ENCODE data around the gene ANKRD44.
A peak's percentile ranks its signal among the peaks of the same experiment; 100 is the strongest.
"Not testable (repeated sequence)": the region's sequence is repeated elsewhere in the genome, so short reads cannot be mapped to it uniquely, and the experiment has no call there.

ANKRD44 gene

DNA sequence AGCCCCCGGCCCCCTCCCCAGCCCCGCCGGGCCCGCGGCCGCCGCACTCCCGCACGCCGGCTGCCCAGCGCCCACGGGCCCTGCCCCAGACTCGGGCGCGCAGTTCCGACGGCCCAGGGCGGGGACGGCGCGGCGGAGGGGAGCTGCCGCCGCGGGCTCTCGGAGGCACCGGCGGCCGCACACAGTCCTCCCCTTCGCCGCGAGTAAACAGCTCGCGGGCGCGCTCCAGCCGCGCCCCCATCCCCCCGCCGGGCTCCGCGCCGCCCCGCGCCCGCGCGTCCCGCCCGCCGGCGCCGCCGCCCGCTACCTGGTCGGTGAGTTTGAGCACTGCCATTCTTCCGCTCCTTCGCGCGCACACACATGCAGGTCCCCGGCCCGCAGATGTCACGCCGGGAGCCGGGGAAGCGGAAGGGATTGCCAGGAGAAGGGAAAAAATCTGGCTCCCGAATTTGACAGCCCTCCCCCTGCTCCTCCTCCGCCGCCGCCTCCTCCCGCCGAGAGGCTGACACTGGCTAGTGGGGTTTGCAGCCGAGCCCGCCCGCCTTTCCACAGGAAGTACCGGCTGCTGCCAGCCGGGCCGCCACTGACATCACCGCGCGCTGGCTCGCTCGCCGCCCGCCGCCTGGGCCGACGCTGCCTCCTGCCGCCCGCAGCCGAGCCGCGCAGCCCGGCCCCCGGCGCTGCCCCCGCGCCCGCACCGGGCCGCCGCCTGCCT is at the start of gene ANKRD44:
Gene ANKRD44 (minus strand): TSS at position 510 of the 715 bp plus-strand sequence. CDS start 176 bp downstream, at position 334.
- peak; percentile 79 for DNase-seq (ENCODE audit: low read depth)

GRCh38 chr2:197359859-197360258 is 49.3 kb upstream of the ANKRD44 start:
- DNase-seq (ENCODE audit: low read depth) = no peak

DNA sequence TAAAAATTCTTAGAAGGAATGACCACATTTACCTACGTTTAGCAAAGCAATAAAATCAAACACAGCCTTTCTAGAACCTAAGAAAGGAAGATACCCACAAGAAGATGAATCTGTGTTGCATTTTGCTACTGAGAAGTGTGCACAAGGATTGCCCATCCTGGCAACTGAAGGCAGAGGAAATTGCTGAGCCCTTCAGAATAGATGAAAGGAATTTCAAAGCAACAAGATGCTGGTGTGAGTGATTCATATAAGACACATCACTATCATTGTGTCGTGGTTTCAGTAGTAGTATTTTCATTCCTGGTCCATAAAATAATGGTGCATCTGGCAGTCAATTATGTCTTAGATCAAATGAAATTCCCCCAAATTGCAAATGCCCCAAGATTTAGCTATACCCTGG is 48.4 kb upstream of the ANKRD44 start:
- DNase-seq (ENCODE audit: low read depth) = no peak

DNA sequence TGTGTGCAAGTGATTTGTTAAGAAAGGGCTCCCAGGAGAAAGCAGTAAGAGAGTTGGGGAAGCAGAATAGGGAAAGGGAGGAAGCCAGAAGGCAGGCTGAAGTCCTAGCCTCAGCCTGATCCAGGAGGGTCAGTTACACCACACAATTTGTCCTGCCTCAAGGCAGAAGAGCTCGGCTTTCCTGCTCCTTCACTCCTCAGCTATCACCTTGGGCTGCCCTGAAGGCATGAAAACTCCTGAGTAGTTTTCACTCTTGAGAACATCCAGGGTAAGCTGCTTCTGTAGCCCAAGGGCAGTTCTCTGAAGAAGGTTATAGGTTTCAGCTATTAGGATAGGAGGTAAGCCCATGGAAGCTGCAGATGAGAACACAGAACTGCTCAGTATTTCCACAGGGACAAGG is 47.4 kb upstream of the ANKRD44 start:
- DNase-seq (ENCODE audit: low read depth) = no peak

- DNase-seq (ENCODE audit: low read depth) = no peak
These were observed 45.6 kb upstream of the ANKRD44 start for GRCh38 chr2:197356136-197356535.

DNA sequence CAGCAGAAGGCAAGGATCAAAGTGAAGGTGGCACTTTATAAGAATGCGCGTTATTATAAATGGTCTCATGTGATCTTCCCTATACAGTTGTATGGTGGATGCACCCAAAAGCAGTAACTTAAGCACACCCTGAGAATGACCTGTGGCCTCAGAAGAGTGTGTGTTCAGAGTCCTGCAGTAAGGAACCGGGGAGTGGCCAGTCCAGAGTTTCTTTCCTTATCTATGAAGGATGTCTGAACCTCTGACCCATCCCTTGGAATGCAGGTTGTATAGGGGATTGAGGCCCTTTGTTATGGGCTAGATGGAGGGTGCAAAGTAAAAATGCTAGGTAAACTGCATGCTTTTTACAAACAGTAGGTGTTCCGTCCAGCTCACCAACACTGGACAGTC is 43.6 kb upstream of the ANKRD44 start:
- DNase-seq (ENCODE audit: low read depth) = no peak

GRCh38 chr2:197353393-197354168 is 43.0 kb upstream of the ANKRD44 start:
- no peak for DNase-seq (ENCODE audit: low read depth)

DNA sequence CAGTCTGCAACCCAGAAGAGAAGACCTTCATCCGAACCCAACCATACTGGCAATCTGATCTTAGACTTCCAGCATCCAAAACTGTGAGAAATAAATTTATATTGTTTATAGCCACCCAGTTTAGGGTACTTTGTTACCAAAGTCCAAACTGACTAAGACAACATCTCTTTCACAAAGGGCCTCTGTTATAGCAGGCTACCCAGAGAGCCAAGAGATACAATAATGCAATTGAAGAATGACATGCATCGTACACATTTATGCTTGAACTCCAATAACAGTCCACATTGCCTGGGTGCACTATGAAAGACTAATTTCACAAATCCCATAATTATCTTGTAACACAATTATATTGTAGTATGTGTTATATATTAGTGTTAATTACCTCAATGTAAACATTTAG is 39.1 kb upstream of the ANKRD44 start:
- no peak for DNase-seq (ENCODE audit: low read depth)

DNA sequence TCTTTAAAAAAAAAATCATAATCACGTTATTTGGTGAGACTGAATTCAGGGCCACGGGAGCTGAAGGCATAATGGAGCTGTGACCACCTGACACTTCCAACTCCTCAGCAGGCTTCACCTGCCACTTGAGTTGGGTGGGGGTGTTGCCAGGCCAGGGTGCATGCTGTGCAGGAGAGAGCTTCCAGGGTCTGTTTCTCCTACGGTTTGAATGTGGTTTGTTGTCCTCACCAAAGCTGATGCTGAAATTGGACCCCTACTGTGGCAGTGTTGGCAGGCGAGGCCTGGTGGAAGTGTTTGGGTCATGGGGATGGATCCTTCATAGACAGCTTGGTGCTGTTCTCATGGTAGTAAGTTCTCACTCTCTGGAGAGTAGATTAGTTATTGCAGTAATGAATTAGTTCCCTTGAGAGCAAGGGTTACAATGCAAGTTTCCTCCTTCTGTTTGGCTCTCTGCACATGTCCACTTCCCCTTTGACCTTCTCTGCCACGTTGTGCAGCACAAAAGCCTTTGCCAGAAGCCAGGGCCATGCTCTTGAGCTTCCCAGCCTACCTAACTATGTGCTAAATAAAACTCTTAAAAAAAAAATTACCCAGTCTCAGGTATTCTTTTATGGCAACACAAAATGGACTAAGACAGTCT is 38.3 kb upstream of the ANKRD44 start:
- DNase-seq (ENCODE audit: low read depth) = no peak

DNA sequence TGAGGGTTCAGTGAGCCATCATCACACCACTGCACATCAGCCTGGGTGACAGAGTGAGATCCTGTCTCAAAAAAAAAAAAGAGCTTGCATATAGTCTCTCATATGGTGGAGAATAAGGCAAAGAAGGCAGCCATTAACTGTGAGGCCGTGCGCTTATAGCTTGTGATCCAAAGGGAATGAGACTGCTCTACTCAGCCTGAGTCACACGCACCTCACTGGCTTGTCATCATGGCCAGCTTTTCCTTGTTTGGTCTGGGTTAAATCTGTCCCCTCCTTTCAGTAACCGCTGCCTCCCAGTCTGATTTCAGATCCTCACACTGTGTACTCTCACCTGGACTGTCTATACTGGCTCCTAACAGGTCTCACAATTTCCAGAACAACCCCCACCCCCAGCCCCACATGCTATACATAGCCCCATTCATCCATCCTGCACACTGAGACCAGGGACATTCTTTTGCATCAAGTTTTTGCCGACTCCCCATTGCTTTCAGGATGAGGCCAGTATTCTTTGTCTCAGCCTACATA is 35.3 kb upstream of the ANKRD44 start:
- DNase-seq (ENCODE audit: low read depth) = no peak

DNA sequence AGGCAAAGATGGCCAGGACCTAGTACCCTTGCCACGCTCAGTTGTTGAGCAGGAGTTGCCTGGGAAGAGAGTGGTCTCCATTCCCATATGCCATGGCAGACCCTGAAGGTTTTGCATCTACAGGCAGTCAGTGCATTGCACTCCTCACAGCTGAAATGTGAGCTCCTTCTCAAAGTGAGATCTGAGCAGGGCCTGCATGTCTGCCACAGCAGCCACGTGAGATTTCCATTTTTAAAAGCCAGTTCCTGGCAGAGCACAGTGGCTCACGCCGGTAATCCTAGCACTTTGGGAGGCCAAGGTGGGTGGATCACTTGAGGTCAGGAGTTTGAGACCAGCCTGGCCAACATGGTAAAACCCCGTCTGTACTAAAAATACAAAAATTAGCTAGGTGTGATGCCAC is 33.4 kb upstream of the ANKRD44 start:
- not testable (repeated sequence) for DNase-seq (ENCODE audit: low read depth)

DNA sequence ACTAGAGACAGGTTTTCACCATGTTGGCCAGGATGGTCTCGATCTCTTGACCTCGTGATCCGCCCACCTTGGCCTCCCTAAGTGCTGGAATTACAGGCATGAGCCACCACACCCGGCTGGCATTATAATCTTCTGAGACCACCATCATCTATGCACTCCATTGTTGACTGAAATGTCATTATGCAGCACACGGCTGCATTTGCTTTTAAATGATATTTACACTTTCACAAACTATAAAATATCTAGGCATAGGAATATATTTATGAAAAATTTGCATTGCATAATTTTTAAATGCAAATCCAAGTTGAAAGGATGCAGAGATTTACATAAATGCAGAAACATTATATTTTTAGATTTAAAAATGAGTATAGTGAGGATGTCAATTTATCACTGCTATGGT is 30.0 kb upstream of the ANKRD44 start:
- DNase-seq (ENCODE audit: low read depth) = no peak

- DNase-seq (ENCODE audit: low read depth) = no peak
These were observed 29.1 kb upstream of the ANKRD44 start for GRCh38 chr2:197339496-197340220.

GRCh38 chr2:197339016-197339415 is 28.4 kb upstream of the ANKRD44 start:
- no peak for DNase-seq (ENCODE audit: low read depth)

DNA sequence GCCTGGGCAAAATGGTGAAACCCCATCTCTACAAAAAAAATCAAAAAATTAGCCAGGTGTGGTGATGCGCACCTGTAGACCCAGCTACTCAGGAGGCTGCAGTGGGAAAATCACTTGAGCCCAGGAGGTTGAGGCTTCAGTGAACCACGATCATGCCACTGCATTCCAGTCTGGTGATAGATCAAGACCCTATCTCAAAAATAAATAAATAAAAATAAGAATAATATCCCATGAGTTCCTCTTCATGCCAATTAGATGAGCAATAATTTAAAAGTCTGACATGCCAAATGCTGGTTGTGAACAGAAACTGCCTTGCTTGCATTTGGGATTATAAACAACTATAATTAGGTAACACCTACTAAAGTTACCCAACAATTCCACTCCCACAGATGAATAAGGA is 22.1 kb upstream of the ANKRD44 start:
- DNase-seq (ENCODE audit: low read depth) = no peak

- DNase-seq (ENCODE audit: low read depth) = no peak
These were observed 17.9 kb upstream of the ANKRD44 start for GRCh38 chr2:197328461-197328860.

DNA sequence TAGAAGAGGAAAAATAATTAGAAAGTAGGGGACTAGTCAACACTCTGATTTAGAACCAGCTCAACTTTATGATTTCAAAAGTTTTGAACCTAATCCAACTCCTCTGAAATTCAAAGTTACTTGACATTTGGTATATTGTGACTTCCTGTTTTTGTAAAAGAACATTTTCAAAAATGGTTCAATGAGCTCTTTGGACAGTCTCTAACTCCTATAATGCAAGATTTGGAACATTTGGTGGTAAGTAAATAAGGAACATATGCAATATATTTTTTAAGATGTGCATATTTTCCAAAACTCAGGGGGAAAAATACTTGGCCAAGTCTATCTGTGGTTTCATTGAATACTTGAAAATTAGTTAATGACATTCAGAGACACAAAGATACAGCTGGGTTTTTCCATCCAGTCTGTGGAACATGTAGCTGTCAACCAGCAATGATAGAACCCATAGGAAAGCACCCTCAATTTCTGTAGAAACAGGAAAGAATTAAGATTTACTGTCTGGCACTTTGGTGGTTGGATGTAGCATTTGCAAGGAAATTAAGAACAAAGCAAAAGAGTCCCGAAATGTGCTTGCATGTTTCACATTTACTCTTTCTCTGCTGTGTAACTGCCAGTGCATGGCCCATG is 17.0 kb upstream of the ANKRD44 start:
- no peak for DNase-seq (ENCODE audit: low read depth)

- no peak for DNase-seq (ENCODE audit: low read depth)
These were observed 16.5 kb upstream of the ANKRD44 start for GRCh38 chr2:197327073-197327471.

DNA sequence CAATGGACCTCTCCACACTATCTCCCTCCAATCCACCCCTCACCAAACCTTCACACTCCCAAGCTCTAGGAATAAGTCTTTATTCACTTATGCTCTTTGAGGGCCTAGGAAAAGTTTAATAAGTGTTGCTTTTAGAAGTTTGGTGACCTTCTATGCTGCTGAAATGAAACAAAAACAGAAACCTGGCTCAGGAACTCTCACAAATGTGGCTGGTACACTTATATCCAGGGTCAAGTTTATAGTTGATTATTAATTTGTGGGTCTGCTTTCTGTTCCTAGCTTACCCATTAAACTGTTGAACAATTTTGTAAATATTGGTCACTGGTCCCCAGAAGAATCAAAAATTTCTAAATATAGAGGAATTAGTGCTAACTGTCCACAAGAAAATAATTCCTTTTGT is 14.2 kb upstream of the ANKRD44 start:
- DNase-seq (ENCODE audit: low read depth) = no peak

DNA sequence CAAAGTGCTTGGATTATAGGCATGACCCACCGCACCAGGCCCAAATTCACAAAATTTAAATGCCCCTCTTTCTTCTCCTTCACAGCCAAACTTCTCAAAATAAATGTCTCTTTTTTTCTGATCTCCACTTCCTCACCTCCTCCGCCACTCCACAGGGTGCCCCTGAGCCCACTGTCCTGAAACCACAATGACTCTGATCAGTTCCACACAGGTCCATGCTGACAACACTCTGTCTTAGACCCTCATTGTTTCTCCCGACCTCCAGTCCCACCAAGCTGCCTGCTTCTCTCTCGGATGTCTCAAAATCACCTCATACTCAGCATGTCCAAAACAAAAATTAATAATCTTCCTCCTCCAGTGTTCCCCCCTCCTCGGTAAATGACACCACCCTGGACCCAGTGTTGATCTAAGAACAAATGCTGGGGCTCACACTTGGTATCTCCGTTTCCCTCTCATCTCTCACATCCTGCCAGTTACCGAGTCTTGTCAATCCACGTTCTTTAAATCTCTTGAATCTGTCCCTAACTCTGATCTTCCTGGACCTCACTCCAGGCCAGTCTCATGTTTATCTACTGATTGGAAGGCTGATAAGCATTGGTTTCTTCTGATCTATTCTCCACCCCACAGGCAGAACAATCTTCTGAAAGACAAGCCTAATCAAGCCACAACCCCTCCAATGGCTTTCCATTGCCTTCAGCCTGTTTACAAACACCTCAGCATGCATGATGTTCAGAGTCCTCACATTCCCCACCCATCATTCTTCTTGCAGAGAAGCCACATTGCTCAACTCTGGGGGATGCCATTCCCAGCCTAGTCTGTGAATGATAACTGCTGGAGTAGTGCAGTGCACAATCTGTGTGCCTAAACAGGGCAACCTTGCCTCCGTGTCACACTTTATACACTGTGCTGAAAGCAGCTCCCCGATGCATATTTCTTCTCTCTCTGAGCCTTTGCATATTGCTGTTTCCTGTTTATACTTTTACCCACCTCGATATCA is 12.4 kb upstream of the ANKRD44 start:
- DNase-seq (ENCODE audit: low read depth) = no peak
